GM15510 (cell line): Measurements from ENCODE around the gene FSTL1.

Experiments
- POLR2A ChIP-seq: IDR thresholded peaks from 3 replicates; pipeline ENCODE4 v1.6.1; 2011; ENCODE audit warnings: borderline replicate concordance; ENCODE audit not compliant: insufficient read length; ENCODE audit errors: extremely low read depth

FSTL1 gene, protein sequence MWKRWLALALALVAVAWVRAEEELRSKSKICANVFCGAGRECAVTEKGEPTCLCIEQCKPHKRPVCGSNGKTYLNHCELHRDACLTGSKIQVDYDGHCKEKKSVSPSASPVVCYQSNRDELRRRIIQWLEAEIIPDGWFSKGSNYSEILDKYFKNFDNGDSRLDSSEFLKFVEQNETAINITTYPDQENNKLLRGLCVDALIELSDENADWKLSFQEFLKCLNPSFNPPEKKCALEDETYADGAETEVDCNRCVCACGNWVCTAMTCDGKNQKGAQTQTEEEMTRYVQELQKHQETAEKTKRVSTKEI

DNA sequence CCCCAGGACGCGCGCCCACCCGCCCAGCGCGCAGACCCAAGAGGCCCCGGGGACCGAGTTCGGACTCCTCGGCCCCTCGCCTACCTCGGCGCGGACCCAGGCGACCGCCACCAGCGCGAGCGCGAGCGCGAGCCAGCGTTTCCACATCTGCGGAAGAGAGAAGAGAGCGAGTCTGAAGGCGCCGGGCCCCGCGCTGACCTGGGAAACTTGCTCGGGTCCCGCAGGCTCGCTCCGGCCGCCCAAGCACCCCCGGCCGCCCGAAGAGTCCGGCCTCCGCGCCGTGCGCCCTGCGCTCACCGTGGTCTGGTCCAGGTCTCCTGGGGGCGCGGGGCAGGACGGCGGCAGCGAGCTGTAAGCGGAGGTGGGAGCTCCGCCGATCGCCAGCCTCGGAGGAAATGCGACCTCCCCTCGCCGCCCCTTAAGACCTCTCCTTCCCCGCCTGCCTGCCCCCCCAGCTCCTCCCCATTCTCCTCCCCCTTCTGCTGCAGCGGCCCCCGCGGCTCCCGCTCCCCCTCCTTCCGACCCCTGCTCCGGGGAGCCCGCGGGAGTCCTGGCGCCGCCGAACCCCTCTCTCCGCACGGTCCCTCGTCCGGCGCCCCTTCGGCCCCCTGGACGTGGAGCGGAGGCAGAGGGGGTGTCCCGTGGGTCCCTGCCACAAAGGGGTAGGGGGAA, at the start of gene FSTL1:
FSTL1 (minus strand) TSS at position 393 of the 672 bp plus-strand sequence; CDS start at position 147, 246 bp downstream.
- no peak for TF ChIP-seq POLR2A

DNA sequence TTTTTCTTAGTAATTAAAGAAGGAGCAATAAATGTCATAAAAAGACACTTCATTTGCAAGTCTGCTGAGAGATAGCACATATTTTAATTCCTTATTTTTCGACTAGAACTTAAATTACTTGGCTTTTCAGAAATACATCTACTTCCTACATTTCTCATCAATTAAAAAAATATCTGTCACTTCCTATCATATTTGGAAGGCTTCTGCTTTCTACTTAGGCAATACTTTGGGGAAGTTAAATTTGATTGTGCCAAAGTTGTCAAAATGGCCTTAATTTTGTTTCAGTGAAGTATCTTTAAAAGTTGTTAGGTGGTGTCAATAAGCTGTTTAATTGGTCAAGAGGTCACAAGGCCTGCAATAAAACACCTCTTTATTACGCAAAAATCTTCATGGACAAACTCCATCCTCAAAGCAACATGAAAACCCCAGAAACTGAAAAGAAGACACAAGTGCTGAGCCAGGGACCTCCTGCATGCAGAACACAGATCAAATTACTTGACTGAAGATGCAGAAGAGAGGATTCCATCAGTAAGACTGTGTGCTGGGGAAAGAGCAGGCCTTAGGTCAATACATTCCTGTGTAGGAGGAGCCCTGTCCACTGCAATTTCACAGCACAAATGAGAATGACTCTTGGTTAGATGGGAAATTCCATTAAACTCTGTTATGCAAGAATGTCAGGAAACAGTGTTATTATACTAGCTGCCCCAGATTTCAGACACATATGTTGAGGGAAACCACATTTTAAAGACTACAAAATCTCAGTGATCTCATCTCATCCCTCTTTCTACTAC, 48.0 kb upstream of the FSTL1 start:
- no peak for TF ChIP-seq POLR2A

DNA sequence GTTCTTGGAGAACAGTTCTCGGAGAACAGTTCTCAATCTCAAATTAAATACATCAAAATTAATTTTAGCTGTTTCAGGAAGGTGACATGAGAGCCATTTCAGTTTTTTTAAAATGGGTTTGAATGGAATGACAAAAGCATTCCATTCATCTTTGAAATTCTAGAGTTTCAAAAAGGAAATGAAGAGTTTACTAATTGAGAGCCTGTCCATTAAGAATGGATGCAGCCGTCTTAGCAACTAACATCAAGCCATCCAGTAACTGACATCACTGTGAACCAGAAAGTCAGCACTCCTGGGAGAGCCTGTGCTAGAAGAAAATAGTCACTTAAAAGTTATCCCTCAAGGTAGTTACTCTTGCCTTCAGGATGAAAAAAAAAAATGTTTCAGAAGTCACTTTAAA, 47.0 kb upstream of the FSTL1 start:
- TF ChIP-seq POLR2A: no peak

GRCh38 chr3:120497336-120497735, 46.5 kb upstream of the FSTL1 start:
- no peak for TF ChIP-seq POLR2A

DNA sequence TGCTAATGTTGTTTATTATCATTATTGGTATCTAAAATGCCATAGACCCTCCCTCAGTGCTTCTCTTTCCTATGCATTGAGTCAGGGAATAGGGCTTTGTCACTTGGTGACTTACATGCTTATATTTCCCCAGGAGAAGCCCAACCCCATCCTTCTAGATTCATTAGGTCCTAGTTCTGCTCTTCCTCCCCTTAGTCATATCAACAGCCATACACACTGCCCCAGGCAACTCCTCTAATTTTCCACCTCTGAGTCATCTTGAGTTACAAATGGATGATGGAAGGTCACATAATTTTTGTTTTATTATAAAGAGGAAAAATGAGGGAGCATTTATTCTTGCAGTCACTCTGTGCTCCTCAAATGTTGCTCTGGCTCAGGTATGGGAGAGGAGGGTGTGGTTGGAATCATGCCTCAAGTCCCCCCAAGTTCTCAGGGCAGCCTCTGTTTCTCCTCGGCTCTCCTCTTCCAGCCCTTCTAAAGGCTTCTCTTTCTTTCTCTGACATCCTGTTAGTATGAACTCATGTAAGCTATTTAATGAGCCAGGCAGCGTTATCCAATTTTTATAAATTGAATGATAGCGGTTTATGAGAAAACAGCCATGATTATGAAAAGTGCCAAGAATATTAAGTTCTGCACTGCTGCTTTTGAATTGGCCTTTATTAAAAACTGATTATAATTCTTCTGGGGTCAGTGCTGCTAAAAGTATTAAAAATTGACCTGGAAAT, 45.6 kb upstream of the FSTL1 start:
- TF ChIP-seq POLR2A: no peak

- TF ChIP-seq POLR2A: no peak
Observed at GRCh38 chr3:120495809-120496208, 45.0 kb upstream of the FSTL1 start.

- TF ChIP-seq POLR2A: no peak
Observed at GRCh38 chr3:120492103-120492502, 41.3 kb upstream of the FSTL1 start.

DNA sequence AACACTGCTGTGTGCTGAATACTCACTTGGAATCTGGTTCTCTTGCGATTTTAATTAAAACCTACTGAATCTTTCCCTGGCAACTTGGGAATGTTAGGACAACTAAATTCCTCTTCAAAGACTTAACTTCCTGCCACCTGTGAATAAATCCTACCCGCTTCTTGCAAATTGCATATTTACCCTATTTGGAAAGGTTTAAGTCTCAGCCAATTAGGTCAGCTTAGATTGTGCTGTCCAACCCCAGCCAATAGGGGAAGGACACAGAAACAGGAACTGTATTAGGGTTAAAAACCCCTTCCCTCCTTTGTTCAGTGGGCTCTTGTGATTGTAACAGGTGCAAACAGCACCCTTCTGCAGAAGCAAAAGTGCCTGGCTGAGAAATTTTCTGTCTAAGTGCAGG, 38.6 kb upstream of the FSTL1 start:
- no peak for TF ChIP-seq POLR2A

DNA sequence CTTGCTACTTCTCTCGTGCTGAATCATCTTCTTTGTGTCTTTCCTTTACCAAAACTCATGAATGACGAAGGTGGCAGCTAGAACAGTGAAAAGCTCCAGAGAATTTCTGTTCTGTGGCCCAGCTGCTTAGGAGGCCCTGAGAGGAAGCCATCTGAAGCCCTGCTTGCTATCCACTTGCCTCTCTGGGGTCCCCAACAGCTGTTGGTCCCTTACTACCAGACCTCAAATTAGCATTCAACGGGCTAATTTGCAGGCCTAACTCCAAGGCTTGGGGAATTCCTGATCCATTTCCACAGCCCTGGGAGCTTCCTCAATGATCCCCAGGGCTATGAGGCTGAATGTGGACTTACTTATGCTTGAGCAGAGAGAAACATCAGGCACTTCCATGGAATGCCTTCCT, 37.5 kb upstream of the FSTL1 start:
- no peak for TF ChIP-seq POLR2A

DNA sequence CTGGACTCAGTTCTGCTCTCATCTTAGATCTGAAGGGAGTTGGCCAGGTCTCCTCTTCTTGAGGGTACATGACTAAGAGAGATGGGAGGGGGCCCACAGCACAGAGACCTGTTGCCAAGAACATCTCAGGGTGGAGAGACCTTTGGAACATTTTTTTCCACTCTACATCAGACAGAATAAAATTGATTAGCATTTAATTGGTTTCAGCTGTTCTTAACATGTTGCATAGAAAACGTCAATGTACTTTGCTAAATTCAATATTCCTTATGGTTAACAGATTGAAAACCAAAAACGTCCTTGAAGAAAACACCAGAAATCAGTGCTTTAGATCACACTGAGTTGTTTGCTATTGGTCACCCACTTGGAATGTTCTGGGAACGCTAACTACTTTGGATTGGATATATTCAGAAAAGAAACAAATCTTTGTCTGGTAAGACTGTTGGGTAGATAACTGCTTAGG, 36.4 kb upstream of the FSTL1 start:
- TF ChIP-seq POLR2A: no peak

DNA sequence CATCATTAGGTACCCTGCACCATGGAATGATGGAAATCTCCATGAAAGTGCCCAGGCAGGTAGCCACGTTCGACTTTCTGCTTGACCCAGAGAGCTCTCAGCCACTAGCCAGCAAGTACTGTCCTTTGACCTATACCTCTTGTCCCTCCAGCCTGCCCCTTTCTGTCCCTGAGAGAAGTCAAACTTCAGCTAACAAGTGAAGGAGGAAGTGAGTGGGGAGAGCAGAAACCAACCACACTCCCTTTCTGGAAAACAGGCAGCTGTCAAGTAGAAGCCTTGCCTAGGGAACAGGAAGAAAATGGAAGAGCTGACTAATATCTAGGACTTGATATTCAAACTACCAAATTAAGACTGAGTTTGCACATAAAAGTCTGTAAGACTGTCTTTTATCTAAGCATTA, 30.3 kb upstream of the FSTL1 start:
- TF ChIP-seq POLR2A: no peak

GRCh38 chr3:120477781-120478180, 27.0 kb upstream of the FSTL1 start:
- TF ChIP-seq POLR2A: no peak

DNA sequence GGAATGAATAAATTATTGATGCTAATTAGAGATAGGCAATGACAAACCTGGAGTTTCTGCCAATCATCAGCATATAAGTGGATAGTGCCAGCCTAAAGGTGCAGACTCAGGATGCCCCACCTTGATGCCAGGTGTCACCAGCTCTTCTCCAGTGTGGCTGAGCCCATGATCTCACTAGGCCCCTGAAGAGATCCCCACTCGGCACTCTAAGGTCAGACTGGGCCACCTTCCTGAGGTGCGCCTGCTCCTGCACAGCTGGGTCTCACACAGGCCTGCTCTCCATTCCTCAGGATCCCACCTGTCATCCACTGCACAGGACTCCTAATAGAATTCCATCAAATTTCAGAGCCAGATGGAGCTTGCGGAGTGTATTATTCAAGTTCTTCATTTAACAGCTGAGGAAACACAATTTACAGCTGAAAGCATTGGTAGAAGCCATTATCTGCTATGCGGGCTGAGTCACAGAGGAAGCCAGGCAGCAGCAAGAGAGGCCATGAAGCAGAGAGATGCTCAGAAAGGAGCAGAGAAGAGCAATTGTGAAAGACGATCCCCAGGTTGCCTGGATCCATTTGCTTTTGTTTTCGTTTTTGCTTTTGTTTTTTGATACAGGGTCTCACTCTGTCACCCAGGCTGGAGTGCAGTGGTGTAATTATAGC, 25.1 kb upstream of the FSTL1 start:
- TF ChIP-seq POLR2A: no peak
